ENCODE measurements around the gene TPP1. TPM values are rescaled to one million over a fixed set of nuclear protein-coding genes. Genes with fewer than 3 reads are reported as not detected.
A peak's percentile ranks its signal among the peaks of the same experiment; 100 is the strongest.

Gene TPP1
- total and polyA plus RNA-seq, 4 donors, result 31.1 to 81.2 (median 56.7) TPM

GRCh38 chr11:6568191-6568918, 50.9 kb downstream of the TPP1 start:
- Histone ChIP-seq H3K9me3 (ENCODE audit: control insufficient read depth, insufficient read depth, low read length) (no peaks in the 10 kb centered on the region), H3K27ac (ENCODE audit: low read depth, low read length) (no peak overlapping the region), H3K27me3 (ENCODE audit: control insufficient read depth, insufficient read depth, low read length) (no peaks in the 10 kb centered on the region), H3K4me1 (ENCODE audit: control insufficient read depth, insufficient read depth, low read length) (peaks cover 32% of the 10 kb centered on the region), H3K4me3 (ENCODE audit: low read depth, low read length) (no peak overlapping the region), H3K36me3 (ENCODE audit: control insufficient read depth, insufficient read depth, low read length) (peaks cover 25% of the 10 kb centered on the region)
- WGBS (ENCODE audit: insufficient coverage), result 71% methylated on average over 3 of the region's 4 CpGs
- DNase-seq (ENCODE audit: low read depth in 4 of 6, low spot score in 6 of 6), result peak in 3 of 6 donors; percentile 20 to 90 (median 62)

GRCh38 chr11:6567371-6567745, 51.9 kb downstream of the TPP1 start:
- Histone ChIP-seq H3K27ac (ENCODE audit: low read depth, low read length) (no peak overlapping the region), H3K27me3 (ENCODE audit: control insufficient read depth, insufficient read depth, low read length) (no peaks in the 10 kb centered on the region), H3K4me1 (ENCODE audit: control insufficient read depth, insufficient read depth, low read length) (peaks cover 32% of the 10 kb centered on the region), H3K9me3 (ENCODE audit: control insufficient read depth, insufficient read depth, low read length) (no peaks in the 10 kb centered on the region), H3K4me3 (ENCODE audit: low read depth, low read length) (no peak overlapping the region), H3K36me3 (ENCODE audit: control insufficient read depth, insufficient read depth, low read length) (peaks cover 31% of the 10 kb centered on the region)
- WGBS (ENCODE audit: insufficient coverage), result 84% methylated on average over 7 of the region's 7 CpGs
- no peak for DNase-seq (ENCODE audit: low read depth in 4 of 6, low spot score in 6 of 6)

DNA sequence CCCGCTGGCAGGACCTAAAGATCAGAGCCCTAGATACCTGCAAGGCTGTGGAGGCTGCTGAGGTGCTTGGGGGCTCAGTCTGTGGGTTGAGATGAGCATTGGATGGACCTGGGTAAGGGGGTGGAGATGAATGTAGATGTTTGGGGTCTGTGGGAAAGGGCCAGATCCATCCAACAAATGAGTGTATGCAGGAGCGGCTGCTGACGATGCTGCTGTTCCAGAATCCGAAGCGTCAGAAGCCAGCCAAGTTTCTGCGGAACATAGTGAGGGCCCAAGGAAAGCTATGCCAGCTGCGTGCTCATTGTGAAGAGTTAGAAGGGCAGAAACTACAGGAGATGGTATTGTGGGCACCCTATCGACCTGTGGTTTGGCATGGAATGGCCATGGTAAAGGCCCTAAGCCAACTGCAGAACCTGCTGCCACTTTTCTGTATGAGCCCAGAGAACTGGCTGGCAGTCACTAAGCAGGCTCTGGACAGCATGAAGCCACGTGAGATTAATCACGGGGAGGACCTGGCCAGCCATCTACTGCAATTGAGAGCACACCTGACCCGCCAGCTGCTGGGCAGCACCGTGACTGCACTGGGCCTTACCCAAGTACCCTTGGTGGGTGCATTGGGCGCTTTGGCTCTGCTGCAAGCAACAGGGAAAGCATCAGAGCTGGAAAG, 52.4 kb downstream of the TPP1 start:
- DNase-seq (ENCODE audit: low read depth in 4 of 6, low spot score in 6 of 6), result peak in 1 of 6 donors; percentile 16
- Histone ChIP-seq H3K4me3 (ENCODE audit: low read depth, low read length) (no peak overlapping the region), H3K27me3 (ENCODE audit: control insufficient read depth, insufficient read depth, low read length) (no peaks in the 10 kb centered on the region), H3K27ac (ENCODE audit: low read depth, low read length) (no peak overlapping the region), H3K4me1 (ENCODE audit: control insufficient read depth, insufficient read depth, low read length) (peaks cover 32% of the 10 kb centered on the region), H3K36me3 (ENCODE audit: control insufficient read depth, insufficient read depth, low read length) (peaks cover 31% of the 10 kb centered on the region), H3K9me3 (ENCODE audit: control insufficient read depth, insufficient read depth, low read length) (no peaks in the 10 kb centered on the region)
- WGBS (ENCODE audit: insufficient coverage), result 76% methylated on average over 13 of the region's 13 CpGs

- H3K4me1 ChIP-seq (ENCODE audit: control insufficient read depth, insufficient read depth, low read length), result peaks cover 25% of the 10 kb centered on the region
- no peak overlapping the region for H3K27ac ChIP-seq (ENCODE audit: low read depth, low read length)
- H3K4me3 ChIP-seq (ENCODE audit: low read depth, low read length), result no peak overlapping the region
- 97% methylated on average over 3 of the region's 5 CpGs for WGBS (ENCODE audit: insufficient coverage)
- peaks cover 30% of the 10 kb centered on the region for H3K36me3 ChIP-seq (ENCODE audit: control insufficient read depth, insufficient read depth, low read length)
- no peaks in the 10 kb centered on the region for H3K27me3 ChIP-seq (ENCODE audit: control insufficient read depth, insufficient read depth, low read length)
- H3K9me3 ChIP-seq (ENCODE audit: control insufficient read depth, insufficient read depth, low read length), result no peaks in the 10 kb centered on the region
- DNase-seq (ENCODE audit: low read depth in 4 of 6, low spot score in 6 of 6), result no peak
Observed at GRCh38 chr11:6565988-6566703, 53.1 kb downstream of the TPP1 start.

DNA sequence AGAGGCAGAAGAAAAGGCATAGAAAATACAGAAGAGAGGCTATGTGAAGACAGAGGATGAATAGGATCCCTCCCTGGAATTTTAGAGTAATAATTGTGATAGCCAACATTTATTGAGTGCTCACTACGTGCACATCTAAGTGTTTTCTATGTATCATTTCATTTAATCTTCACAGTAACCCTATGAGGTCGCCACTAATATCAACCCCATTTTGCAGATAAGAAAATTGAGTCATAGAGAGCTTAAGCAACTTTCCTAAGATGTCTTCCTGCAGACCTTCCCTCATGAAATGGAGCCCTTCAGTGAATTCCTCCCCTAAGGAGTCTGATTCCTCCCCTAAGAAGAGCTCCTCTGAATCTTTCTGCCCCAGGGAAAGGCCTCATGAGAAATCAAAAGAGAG, 53.9 kb downstream of the TPP1 start:
- DNase-seq (ENCODE audit: low read depth in 4 of 6, low spot score in 6 of 6), result no peak
- 80% methylated on average over 2 of the region's 2 CpGs for WGBS (ENCODE audit: insufficient coverage)
- Histone ChIP-seq H3K4me1 (ENCODE audit: control insufficient read depth, insufficient read depth, low read length) (peaks cover 17% of the 10 kb centered on the region), H3K27ac (ENCODE audit: low read depth, low read length) (no peak overlapping the region), H3K4me3 (ENCODE audit: low read depth, low read length) (no peak overlapping the region), H3K27me3 (ENCODE audit: control insufficient read depth, insufficient read depth, low read length) (no peaks in the 10 kb centered on the region), H3K9me3 (ENCODE audit: control insufficient read depth, insufficient read depth, low read length) (no peaks in the 10 kb centered on the region), H3K36me3 (ENCODE audit: control insufficient read depth, insufficient read depth, low read length) (peaks cover 22% of the 10 kb centered on the region)

- Histone ChIP-seq H3K36me3 (ENCODE audit: control insufficient read depth, insufficient read depth, low read length) (peaks cover 20% of the 10 kb centered on the region), H3K4me3 (ENCODE audit: low read depth, low read length) (no peak overlapping the region), H3K27me3 (ENCODE audit: control insufficient read depth, insufficient read depth, low read length) (no peaks in the 10 kb centered on the region), H3K27ac (ENCODE audit: low read depth, low read length) (no peak overlapping the region), H3K9me3 (ENCODE audit: control insufficient read depth, insufficient read depth, low read length) (no peaks in the 10 kb centered on the region), H3K4me1 (ENCODE audit: control insufficient read depth, insufficient read depth, low read length) (peaks cover 15% of the 10 kb centered on the region)
- no peak for DNase-seq (ENCODE audit: low read depth in 4 of 6, low spot score in 6 of 6)
- 82% methylated on average over 10 of the region's 10 CpGs for WGBS (ENCODE audit: insufficient coverage)
Observed at GRCh38 chr11:6563667-6564066, 55.6 kb downstream of the TPP1 start.

GRCh38 chr11:6563121-6563619, 56.1 kb downstream of the TPP1 start:
- Histone ChIP-seq H3K27me3 (ENCODE audit: control insufficient read depth, insufficient read depth, low read length) (no peaks in the 10 kb centered on the region), H3K4me1 (ENCODE audit: control insufficient read depth, insufficient read depth, low read length) (peaks cover 11% of the 10 kb centered on the region), H3K27ac (ENCODE audit: low read depth, low read length) (no peak overlapping the region), H3K4me3 (ENCODE audit: low read depth, low read length) (no peak overlapping the region), H3K36me3 (ENCODE audit: control insufficient read depth, insufficient read depth, low read length) (peaks cover 23% of the 10 kb centered on the region), H3K9me3 (ENCODE audit: control insufficient read depth, insufficient read depth, low read length) (no peaks in the 10 kb centered on the region)
- no peak for DNase-seq (ENCODE audit: low read depth in 4 of 6, low spot score in 6 of 6)
- 90% methylated on average over 3 of the region's 4 CpGs for WGBS (ENCODE audit: insufficient coverage)

Other genes starting within 250 kb of the TPP1 start
- gene SMPD1, start 228.9 kb downstream of the TPP1 start, total RNA-seq, result 10 to 100 TPM; 18.8 to 38.2 TPM
- gene SMPD1, start 228.9 kb downstream of the TPP1 start, polyA plus RNA-seq (ENCODE audit: insufficient read length in 2 of 2), result 10 to 100 TPM; 44.4 to 50.0 TPM
- gene APBB1, start 200.3 kb downstream of the TPP1 start, total RNA-seq, result 100 to 1,000 TPM; 117 to 154 TPM
- 100 to 1,000 TPM; 271 to 282 TPM for gene APBB1, start 200.3 kb downstream of the TPP1 start, polyA plus RNA-seq (ENCODE audit: insufficient read length in 2 of 2)
- gene HPX, start 178.4 kb downstream of the TPP1 start, total RNA-seq, result 1 to 10 TPM in 1 of 2 donors, under 1 TPM in 1; 0.89 to 2.8 TPM
- 10 to 100 TPM in 1 of 2 donors, 1 to 10 TPM in 1; 6.0 to 11.0 TPM for gene HPX, start 178.4 kb downstream of the TPP1 start, polyA plus RNA-seq (ENCODE audit: insufficient read length in 2 of 2)
- 10 to 100 TPM; 28.2 to 37.7 TPM for gene TRIM3, start 145.5 kb downstream of the TPP1 start, total RNA-seq
- gene TRIM3, start 145.5 kb downstream of the TPP1 start, polyA plus RNA-seq (ENCODE audit: insufficient read length in 2 of 2), result 10 to 100 TPM; 52.6 to 67.7 TPM
- 10 to 100 TPM; 30.5 to 46.2 TPM for gene ARFIP2, start 138.1 kb downstream of the TPP1 start, total RNA-seq
- 10 to 100 TPM; 58.3 to 66.4 TPM for gene ARFIP2, start 138.1 kb downstream of the TPP1 start, polyA plus RNA-seq (ENCODE audit: insufficient read length in 2 of 2)
- gene TIMM10B, start 137.9 kb downstream of the TPP1 start, total RNA-seq, result 10 to 100 TPM; 34.5 to 34.8 TPM
- 10 to 100 TPM; 29.9 to 31.2 TPM for gene TIMM10B, start 137.9 kb downstream of the TPP1 start, polyA plus RNA-seq (ENCODE audit: insufficient read length in 2 of 2)
- gene DNHD1, start 122.1 kb downstream of the TPP1 start, total RNA-seq, result 10 to 100 TPM in 1 of 2 donors, 1 to 10 TPM in 1; 6.6 to 11.4 TPM
- 10 to 100 TPM; 12.9 to 22.7 TPM for gene DNHD1, start 122.1 kb downstream of the TPP1 start, polyA plus RNA-seq (ENCODE audit: insufficient read length in 2 of 2)
- gene RRP8, start 15.8 kb downstream of the TPP1 start, total RNA-seq, result 10 to 100 TPM; 11.6 to 24.5 TPM
- gene RRP8, start 15.8 kb downstream of the TPP1 start, polyA plus RNA-seq (ENCODE audit: insufficient read length in 2 of 2), result 10 to 100 TPM; 16.8 to 17.3 TPM
- gene ILK, start 15.6 kb downstream of the TPP1 start, total RNA-seq, result 100 to 1,000 TPM in 1 of 2 donors, 10 to 100 TPM in 1; 87.6 to 175 TPM
- 100 to 1,000 TPM; 111 to 134 TPM for gene ILK, start 15.6 kb downstream of the TPP1 start, polyA plus RNA-seq (ENCODE audit: insufficient read length in 2 of 2)
- 10 to 100 TPM; 14.0 to 88.8 TPM for gene TAF10, start 7.2 kb downstream of the TPP1 start, total RNA-seq
- 100 to 1,000 TPM in 1 of 2 donors, 10 to 100 TPM in 1; 83.4 to 103 TPM for gene TAF10, start 7.2 kb downstream of the TPP1 start, polyA plus RNA-seq (ENCODE audit: insufficient read length in 2 of 2)
- 10 to 100 TPM; 29.1 to 43.6 TPM for gene DCHS1, start 36.4 kb upstream of the TPP1 start, total RNA-seq
- 10 to 100 TPM; 38.8 to 42.8 TPM for gene DCHS1, start 36.4 kb upstream of the TPP1 start, polyA plus RNA-seq (ENCODE audit: insufficient read length in 2 of 2)
- 10 to 100 TPM; 21.6 to 46.2 TPM for gene MRPL17, start 63.9 kb upstream of the TPP1 start, total RNA-seq
- gene MRPL17, start 63.9 kb upstream of the TPP1 start, polyA plus RNA-seq (ENCODE audit: insufficient read length in 2 of 2), result 10 to 100 TPM; 47.4 to 53.8 TPM
- under 1 TPM; 0.28 to 0.30 TPM for gene OR2AG2, start 152.6 kb upstream of the TPP1 start, total RNA-seq
- under 1 TPM; 0.06 to 0.14 TPM for gene OR2AG2, start 152.6 kb upstream of the TPP1 start, polyA plus RNA-seq (ENCODE audit: insufficient read length in 2 of 2)
- gene OR2AG1, start 163.6 kb upstream of the TPP1 start, total RNA-seq, result not detected
- under 1 TPM in 1 of 2 donors, not detected in 1; 0.05 TPM for gene OR2AG1, start 163.6 kb upstream of the TPP1 start, polyA plus RNA-seq (ENCODE audit: insufficient read length in 2 of 2)
- gene OR6A2, start 180.3 kb upstream of the TPP1 start, total RNA-seq, result under 1 TPM; 0.11 to 0.89 TPM
- not detected for gene OR6A2, start 180.3 kb upstream of the TPP1 start, polyA plus RNA-seq (ENCODE audit: insufficient read length in 2 of 2)
- gene OR10A5, start 226.3 kb upstream of the TPP1 start, total RNA-seq, result not detected
- not detected for gene OR10A5, start 226.3 kb upstream of the TPP1 start, polyA plus RNA-seq (ENCODE audit: insufficient read length in 2 of 2)
- not detected for gene OR10A2, start 243.6 kb upstream of the TPP1 start, total RNA-seq
- under 1 TPM; 0.08 to 0.21 TPM for gene OR10A2, start 243.6 kb upstream of the TPP1 start, polyA plus RNA-seq (ENCODE audit: insufficient read length in 2 of 2)

Measured in spinal cord (tissue), 10 donors.